Measurements from ENCODE around the gene ZFP36L2. TPM values are rescaled to one million over a fixed set of nuclear protein-coding genes. Genes with fewer than 3 reads are reported as not detected.

ZFP36L2 gene
- total RNA-seq, 1 experiment from 2014 or later = 34.3 TPM

DNA sequence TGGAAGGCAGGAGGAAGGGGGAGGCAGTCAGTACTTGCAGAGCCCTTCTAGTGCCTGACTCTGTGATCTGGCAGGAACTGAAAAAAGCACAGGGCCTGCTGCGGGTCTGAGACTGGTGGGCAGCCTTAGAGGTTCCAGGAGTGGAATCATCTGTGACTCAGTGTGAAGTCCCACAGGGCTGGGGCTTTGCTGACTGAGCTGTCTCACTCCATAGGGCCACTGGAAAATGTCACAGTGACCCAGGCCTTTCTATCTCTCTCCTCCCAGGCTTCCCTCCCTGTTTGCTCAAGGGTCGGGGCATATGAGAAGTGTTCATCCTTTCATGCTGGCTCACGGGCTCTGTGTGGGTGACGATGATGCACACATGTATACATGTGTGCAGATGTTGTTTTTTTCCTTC lies 47.1 kb upstream of the ZFP36L2 start:
- TF ChIP-seq CTCF (conservative IDR thresholded peaks at IDR 0.05) (no peak), EZH2 (IDR thresholded peaks at IDR 0.05; ENCODE audit: low read depth) (no peak)
- no peak overlapping the region for H3K4me2 ChIP-seq
- CTCF ChIA-PET = no interaction called here
- no peaks in the 10 kb centered on the region for H4K20me1 ChIP-seq (ENCODE audit: insufficient read depth)
- no peak overlapping the region for H2AFZ ChIP-seq
- intact Hi-C loops (cut with micrococcal nuclease; ENCODE audit: unreplicated experiment) = no loop called here
- H3K4me3 ChIP-seq = no peak overlapping the region
- no TSS peak for BruUV-seq (replicated peaks)
- peaks cover 10% of the 10 kb centered on the region; the same call in 1 of the 2 replicates for H3F3A ChIP-seq (ENCODE audit: insufficient read depth, low read depth)
- POLR2A ChIA-PET (ENCODE audit: unreplicated experiment) = no interaction called here
- H3K9me3 ChIP-seq (ENCODE audit: insufficient read depth, low read depth) = no peaks in the 10 kb centered on the region
- peaks cover 18% of the 10 kb centered on the region for H3K4me1 ChIP-seq (replicated peaks; ENCODE audit: insufficient read depth)
- no peaks in the 10 kb centered on the region for H3K27me3 ChIP-seq (ENCODE audit: insufficient read depth, low read depth)
- H3K36me3 ChIP-seq (ENCODE audit: low read depth) = no peaks in the 10 kb centered on the region
- H3K27ac ChIP-seq = no peak overlapping the region
- no peak for DNase-seq
- H3K9me2 ChIP-seq (ENCODE audit: insufficient read depth) = no peaks in the 10 kb centered on the region
- H3K79me2 ChIP-seq (ENCODE audit: low read depth) = no peaks in the 10 kb centered on the region

- ChIA-PET CTCF (interaction anchor here (0.7 kb wide), 2 partner anchors 20 to 135 kb away, joined by 5 to 8 read pairs; no protein-coding TSS in a partner anchor), POLR2A (ENCODE audit: unreplicated experiment) (no interaction called here)
- Histone ChIP-seq H2AFZ (no peak overlapping the region), H3K27me3 (ENCODE audit: insufficient read depth, low read depth) (no peaks in the 10 kb centered on the region), H3K4me2 (no peak overlapping the region), H3K4me3 (no peak overlapping the region), H3K79me2 (ENCODE audit: low read depth) (no peaks in the 10 kb centered on the region), H3K9me3 (ENCODE audit: insufficient read depth, low read depth) (no peaks in the 10 kb centered on the region), H4K20me1 (ENCODE audit: insufficient read depth) (no peaks in the 10 kb centered on the region), H3F3A (ENCODE audit: insufficient read depth, low read depth) (0 out of 2 replicates have a peak, but pooled peaks cover 4% of the 10 kb centered on the region), H3K9me2 (ENCODE audit: insufficient read depth) (no peaks in the 10 kb centered on the region), H3K4me1 (replicated peaks; ENCODE audit: insufficient read depth) (peaks cover under 1% of the 10 kb centered on the region; the same call in 1 of the 2 replicates), H3K36me3 (ENCODE audit: low read depth) (no peaks in the 10 kb centered on the region), H3K27ac (no peak overlapping the region)
- TF ChIP-seq EZH2 (IDR thresholded peaks at IDR 0.05; ENCODE audit: low read depth) (no peak), CTCF (conservative IDR thresholded peaks at IDR 0.05) (no peak; the same call in 1 of the 2 replicates)
- BruUV-seq (replicated peaks) = no TSS peak
- intact Hi-C loops (cut with micrococcal nuclease; ENCODE audit: unreplicated experiment) = no loop called here
- no peak for DNase-seq
Observed at GRCh38 chr2:43270930-43271615, 44.7 kb upstream of the ZFP36L2 start.

GRCh38 chr2:43270461-43270860 lies 44.1 kb upstream of the ZFP36L2 start:
- no peak overlapping the region for H3K4me3 ChIP-seq
- no peak overlapping the region for H3K27ac ChIP-seq
- ChIA-PET CTCF (no interaction called here), POLR2A (ENCODE audit: unreplicated experiment) (no interaction called here)
- H3K27me3 ChIP-seq (ENCODE audit: insufficient read depth, low read depth) = no peaks in the 10 kb centered on the region
- H3K36me3 ChIP-seq (ENCODE audit: low read depth) = no peaks in the 10 kb centered on the region
- no peaks in the 10 kb centered on the region for H3K4me1 ChIP-seq (replicated peaks; ENCODE audit: insufficient read depth)
- no peaks in the 10 kb centered on the region for H3K9me3 ChIP-seq (ENCODE audit: insufficient read depth, low read depth)
- intact Hi-C loops (cut with micrococcal nuclease; ENCODE audit: unreplicated experiment) = no loop called here
- TF ChIP-seq CTCF (conservative IDR thresholded peaks at IDR 0.05) (no peak), EZH2 (IDR thresholded peaks at IDR 0.05; ENCODE audit: low read depth) (no peak)
- BruUV-seq (replicated peaks) = no TSS peak
- H3F3A ChIP-seq (ENCODE audit: insufficient read depth, low read depth) = no peaks in the 10 kb centered on the region
- H3K4me2 ChIP-seq = no peak overlapping the region
- H4K20me1 ChIP-seq (ENCODE audit: insufficient read depth) = no peaks in the 10 kb centered on the region
- H3K79me2 ChIP-seq (ENCODE audit: low read depth) = no peaks in the 10 kb centered on the region
- H2AFZ ChIP-seq = no peak overlapping the region
- DNase-seq = no peak
- H3K9me2 ChIP-seq (ENCODE audit: insufficient read depth) = no peaks in the 10 kb centered on the region
